Transverse colon (tissue), 3 donors: ENCODE data around the gene CTXN3.

Experiments
- POLR2A ChIP-seq: fragments of 450-650 bp; IDR thresholded peaks from one replicate; pipeline ENCODE4 v1.6.1; 2016; ENCODE audit warnings: antibody characterized with exemption, mild to moderate bottlenecking, moderate library complexity
- TF ChIP-seq, protein P1 (sequence below), 5 experiments: fragments of 200-600 bp in 3 of 5; fragments of 450-650 bp in 2 of 5; sonication (generic) in 3 of 5; IDR thresholded peaks; 1 replicate in 2 of 5; 2 replicates in 3 of 5; pipeline ENCODE4 v1.5.1; 2016 to 2017; ENCODE audit warnings: antibody characterized with exemption in 5 of 5, inconsistent platforms in 3 of 5, mild to moderate bottlenecking in 2 of 5, moderate library complexity in 1 of 5

DNA sequence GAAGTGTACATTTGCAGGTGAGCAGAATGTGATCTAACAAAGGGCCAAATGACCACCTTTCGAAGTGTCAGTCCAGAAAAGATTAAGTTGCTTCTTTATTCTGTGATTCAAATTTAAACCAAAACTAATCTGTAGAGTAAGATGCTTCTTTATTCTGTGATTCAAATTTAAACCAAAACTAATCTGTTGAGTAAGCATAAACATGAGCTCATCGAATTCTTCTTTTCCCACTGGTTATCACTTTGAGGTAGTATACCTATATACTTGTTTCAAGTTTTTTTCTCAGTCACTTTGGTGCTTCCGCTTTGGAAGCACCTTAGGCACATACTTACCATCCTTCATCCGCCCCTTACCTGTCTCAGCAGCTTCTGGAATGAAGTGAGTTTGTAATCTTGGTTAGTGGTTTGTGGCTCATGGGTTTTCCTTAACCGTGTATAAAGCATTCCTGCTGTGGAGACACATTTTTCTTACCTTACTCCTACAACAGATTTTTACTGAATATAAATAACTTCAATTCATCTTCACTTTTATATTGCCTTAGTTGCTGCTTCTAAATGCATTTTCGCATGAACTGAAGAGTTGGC lies 40.7 kb upstream of the CTXN3 start:
- TF ChIP-seq, protein P1, sequence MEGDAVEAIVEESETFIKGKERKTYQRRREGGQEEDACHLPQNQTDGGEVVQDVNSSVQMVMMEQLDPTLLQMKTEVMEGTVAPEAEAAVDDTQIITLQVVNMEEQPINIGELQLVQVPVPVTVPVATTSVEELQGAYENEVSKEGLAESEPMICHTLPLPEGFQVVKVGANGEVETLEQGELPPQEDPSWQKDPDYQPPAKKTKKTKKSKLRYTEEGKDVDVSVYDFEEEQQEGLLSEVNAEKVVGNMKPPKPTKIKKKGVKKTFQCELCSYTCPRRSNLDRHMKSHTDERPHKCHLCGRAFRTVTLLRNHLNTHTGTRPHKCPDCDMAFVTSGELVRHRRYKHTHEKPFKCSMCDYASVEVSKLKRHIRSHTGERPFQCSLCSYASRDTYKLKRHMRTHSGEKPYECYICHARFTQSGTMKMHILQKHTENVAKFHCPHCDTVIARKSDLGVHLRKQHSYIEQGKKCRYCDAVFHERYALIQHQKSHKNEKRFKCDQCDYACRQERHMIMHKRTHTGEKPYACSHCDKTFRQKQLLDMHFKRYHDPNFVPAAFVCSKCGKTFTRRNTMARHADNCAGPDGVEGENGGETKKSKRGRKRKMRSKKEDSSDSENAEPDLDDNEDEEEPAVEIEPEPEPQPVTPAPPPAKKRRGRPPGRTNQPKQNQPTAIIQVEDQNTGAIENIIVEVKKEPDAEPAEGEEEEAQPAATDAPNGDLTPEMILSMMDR (IDR thresholded peaks at IDR 0.05), result no peak
- TF ChIP-seq POLR2A, result no peak
